Activated CD8-positive, alpha-beta memory T cell treated with anti-CD3 and anti-CD28 coated beads, Interleukin-2, amount 10 ng/mL, durations not matched to agents 7 days and 5 days (primary cell): ENCODE results near the gene SMIM31. TPM values are rescaled to one million over a fixed set of nuclear protein-coding genes. Genes with fewer than 3 reads are reported as not detected.

Experiments used
- ATAC-seq: fragments of 150-1000 bp; cut with Tn5 transposase; one replicate; pipeline ENCODE4 v1.10.0; 2021; ENCODE audit warnings: moderate library complexity
- CTCF ChIA-PET: fragments of 350-600 bp; sonication (Branson Sonifier 250); formaldehyde crosslinking; loops from one replicate; lab custom pipeline; 2021; ENCODE audit warnings: antibody characterized with exemption; lab: Charles Lee
- DNase-seq: peaks from one replicate; pipeline ENCODE4 v3.0.0-alpha.2; 2020
- H3K27ac Mint-ChIP-seq: one replicate; pipeline ENCODE4 v1.8.0; 2021; ENCODE audit warnings: mild to moderate bottlenecking, mixed read lengths
- H3K27me3 Mint-ChIP-seq: one replicate; pipeline ENCODE4 v1.8.0; 2021; ENCODE audit warnings: mixed read lengths
- H3K36me3 Mint-ChIP-seq: one replicate; pipeline ENCODE4 v1.8.0; 2021; ENCODE audit warnings: mild to moderate bottlenecking, mixed read lengths
- H3K4me1 Mint-ChIP-seq: one replicate; pipeline ENCODE4 v1.8.0; 2021; ENCODE audit warnings: mixed read lengths
- H3K4me3 Mint-ChIP-seq: one replicate; pipeline ENCODE4 v1.8.0; 2021; ENCODE audit warnings: mild to moderate bottlenecking, moderate library complexity, mixed read lengths
- H3K9me3 Mint-ChIP-seq: one replicate; pipeline ENCODE4 v1.8.0; 2022; ENCODE audit warnings: low read depth, mixed read lengths
- total RNA-seq, 2 experiments: library from RNA; stranded (reverse); gene quantifications; one replicate each; pipeline ENCODE4 v1.2.3, GENCODE V29; 2021

Gene SMIM31
- total RNA-seq, 2 experiments from 2014 or later: not detected

DNA sequence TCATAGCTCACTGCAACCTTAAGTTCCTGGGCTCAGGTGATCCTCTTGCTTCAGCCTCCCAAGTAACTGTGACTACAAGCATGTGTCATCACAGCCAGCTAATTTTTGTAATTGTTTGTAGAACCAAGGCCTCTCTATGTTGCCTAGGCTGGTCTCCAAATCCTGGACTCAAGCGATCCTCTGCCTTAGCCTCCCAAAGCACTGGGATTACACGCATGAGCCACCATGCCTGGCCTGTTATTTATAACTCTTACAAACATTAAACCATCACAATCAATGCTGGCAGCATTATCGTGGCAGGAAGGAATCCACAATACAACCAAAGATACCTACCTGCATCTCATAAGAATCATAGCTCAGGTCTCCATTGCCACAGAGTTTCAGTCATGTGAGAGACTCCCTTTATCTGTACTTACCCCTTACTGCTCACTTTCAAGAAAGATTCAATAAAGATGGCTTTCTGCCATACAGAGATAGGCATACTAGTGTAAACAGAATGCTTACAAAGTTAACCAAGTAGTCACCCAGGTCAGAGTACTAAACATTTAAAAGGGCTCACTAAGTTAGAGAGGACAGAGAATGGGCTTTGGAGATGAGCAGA lies 48.5 kb downstream of the SMIM31 start:
- no peak for ATAC-seq

DNA sequence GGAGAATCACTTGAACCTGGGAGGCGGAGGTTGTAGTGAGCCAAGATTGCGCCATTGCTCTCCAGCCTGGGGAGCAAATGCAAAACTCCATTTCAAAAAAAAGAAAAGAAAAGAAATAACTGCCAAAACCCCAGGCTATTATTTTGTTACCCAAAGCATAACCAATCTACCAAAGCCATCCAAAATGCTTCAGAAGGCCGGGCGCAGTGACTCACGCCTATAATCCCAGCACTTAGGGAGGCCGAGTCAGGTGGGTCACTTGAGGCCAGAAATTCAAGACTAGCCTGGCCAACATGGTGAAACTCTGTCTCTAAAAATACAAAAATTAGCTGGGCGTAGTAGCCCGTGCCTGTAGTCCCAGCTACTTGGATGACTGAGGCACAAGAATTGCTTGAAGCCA lies 49.8 kb downstream of the SMIM31 start:
- DNase-seq (no peak), ATAC-seq (no peak)
- Mint-ChIP-seq H3K4me3 (no peak overlapping the region), H3K27me3 (peaks cover 4% of the 10 kb centered on the region), H3K4me1 (no peaks in the 10 kb centered on the region), H3K9me3 (no peaks in the 10 kb centered on the region), H3K36me3 (no peaks in the 10 kb centered on the region), H3K27ac (no peak overlapping the region)
- CTCF ChIA-PET: no interaction called here

More for the DNA sequence above, 48.5 kb downstream of the SMIM31 start:
- H3K27me3 Mint-ChIP-seq: peaks cover 4% of the 10 kb centered on the region
- no peak for DNase-seq
- H3K36me3 Mint-ChIP-seq: no peaks in the 10 kb centered on the region
- no peaks in the 10 kb centered on the region for H3K4me1 Mint-ChIP-seq
- no peak overlapping the region for H3K4me3 Mint-ChIP-seq
- no peak overlapping the region for H3K27ac Mint-ChIP-seq
- CTCF ChIA-PET: no interaction called here
- no peaks in the 10 kb centered on the region for H3K9me3 Mint-ChIP-seq

DNA sequence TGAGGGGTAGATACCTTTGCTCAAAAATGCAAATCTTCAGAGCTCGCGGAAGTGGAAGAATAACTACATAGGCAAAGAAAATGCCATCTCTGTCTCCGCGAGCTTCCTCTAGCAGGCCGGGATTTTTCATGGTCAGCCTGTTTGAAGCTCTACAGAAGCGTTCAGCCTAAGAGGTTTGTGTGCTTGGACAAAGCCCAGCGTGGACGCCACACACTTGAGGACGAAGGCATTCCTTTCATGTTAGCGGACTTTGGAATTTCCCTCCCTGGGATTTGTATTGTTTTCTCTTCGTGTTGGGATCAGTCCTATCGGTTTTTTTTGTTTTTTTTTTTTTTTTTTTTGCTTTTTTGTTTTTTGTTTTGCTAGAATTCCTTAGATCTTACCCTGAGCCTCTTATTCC lies 53.7 kb downstream of the SMIM31 start:
- no peak overlapping the region for H3K27ac Mint-ChIP-seq
- H3K27me3 Mint-ChIP-seq: peaks cover 6% of the 10 kb centered on the region
- CTCF ChIA-PET: no interaction called here
- no peak for ATAC-seq
- H3K9me3 Mint-ChIP-seq: no peaks in the 10 kb centered on the region
- no peak overlapping the region for H3K4me3 Mint-ChIP-seq
- no peaks in the 10 kb centered on the region for H3K4me1 Mint-ChIP-seq
- no peaks in the 10 kb centered on the region for H3K36me3 Mint-ChIP-seq
- no peak for DNase-seq

DNA sequence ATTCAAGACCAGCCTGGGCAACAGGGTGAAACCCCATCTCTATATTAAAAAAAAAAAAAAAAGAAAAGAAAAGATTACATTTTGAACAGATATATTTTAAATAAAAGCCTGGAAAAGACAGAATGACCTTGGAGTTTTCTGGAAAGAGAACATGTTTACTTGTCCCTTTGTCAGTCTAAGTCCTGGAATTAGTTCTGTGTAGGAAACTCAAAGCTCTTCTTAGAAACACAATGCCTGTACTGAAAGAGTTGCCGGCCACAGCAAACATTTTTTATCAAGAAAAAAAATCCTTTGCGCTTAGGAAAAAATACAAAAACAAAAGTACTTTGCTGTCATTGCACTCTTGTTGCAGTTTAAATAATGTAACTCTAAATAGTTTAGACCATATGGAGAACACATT lies 59.6 kb downstream of the SMIM31 start:
- no peak for ATAC-seq
- Mint-ChIP-seq H3K9me3 (no peaks in the 10 kb centered on the region), H3K36me3 (no peaks in the 10 kb centered on the region), H3K27ac (no peak overlapping the region), H3K27me3 (peaks cover 2% of the 10 kb centered on the region), H3K4me3 (no peak overlapping the region), H3K4me1 (no peaks in the 10 kb centered on the region)
- DNase-seq: no peak
- CTCF ChIA-PET: no interaction called here

DNA sequence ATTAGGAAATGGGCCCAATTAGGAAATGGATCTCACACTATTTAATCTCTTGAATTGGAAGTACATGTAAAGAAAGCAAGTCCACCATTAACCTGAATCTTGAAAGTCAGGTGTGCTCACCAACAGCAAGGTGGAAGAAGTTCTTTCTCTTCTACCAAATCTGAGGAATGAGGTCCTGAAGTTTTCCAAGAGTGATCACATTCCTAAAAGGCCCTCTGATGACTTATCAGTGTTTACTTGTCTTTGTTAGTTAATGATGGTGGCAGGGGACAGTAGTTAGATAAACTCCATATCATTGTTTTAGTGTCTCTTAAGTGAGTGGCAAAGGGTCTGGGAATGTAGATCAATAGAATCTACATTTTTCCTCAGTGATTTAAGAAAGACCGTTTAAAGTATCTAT lies 61.8 kb downstream of the SMIM31 start:
- H3K4me3 Mint-ChIP-seq: no peak overlapping the region
- H3K9me3 Mint-ChIP-seq: no peaks in the 10 kb centered on the region
- ATAC-seq (no peak), DNase-seq (no peak)
- H3K27me3 Mint-ChIP-seq: no peaks in the 10 kb centered on the region
- H3K4me1 Mint-ChIP-seq: no peaks in the 10 kb centered on the region
- H3K36me3 Mint-ChIP-seq: no peaks in the 10 kb centered on the region
- H3K27ac Mint-ChIP-seq: no peak overlapping the region
- CTCF ChIA-PET: no interaction called here

DNA sequence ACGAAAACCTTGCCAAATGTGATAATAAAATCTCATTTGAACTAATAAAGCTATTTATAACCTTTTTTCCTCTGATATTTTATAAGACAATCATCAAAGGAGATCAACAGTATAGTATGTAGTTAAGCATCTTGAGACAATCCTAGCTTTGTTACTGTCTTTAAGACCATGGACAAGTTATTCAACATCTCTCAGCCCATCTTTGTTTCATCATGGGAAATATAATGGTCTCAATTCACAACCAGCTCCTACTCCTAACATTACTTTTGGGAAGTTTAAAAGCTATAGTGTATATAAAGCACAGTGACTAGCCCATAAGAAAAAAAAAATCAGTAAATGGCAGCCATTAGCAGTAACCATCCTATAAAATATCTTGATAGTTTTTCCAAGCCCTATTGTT lies 65.4 kb downstream of the SMIM31 start:
- CTCF ChIA-PET: no interaction called here
- Mint-ChIP-seq H3K27me3 (peaks cover 4% of the 10 kb centered on the region), H3K36me3 (no peaks in the 10 kb centered on the region), H3K4me1 (no peaks in the 10 kb centered on the region), H3K4me3 (no peak overlapping the region), H3K9me3 (no peaks in the 10 kb centered on the region), H3K27ac (no peak overlapping the region)
- no peak for ATAC-seq
- DNase-seq: no peak

DNA sequence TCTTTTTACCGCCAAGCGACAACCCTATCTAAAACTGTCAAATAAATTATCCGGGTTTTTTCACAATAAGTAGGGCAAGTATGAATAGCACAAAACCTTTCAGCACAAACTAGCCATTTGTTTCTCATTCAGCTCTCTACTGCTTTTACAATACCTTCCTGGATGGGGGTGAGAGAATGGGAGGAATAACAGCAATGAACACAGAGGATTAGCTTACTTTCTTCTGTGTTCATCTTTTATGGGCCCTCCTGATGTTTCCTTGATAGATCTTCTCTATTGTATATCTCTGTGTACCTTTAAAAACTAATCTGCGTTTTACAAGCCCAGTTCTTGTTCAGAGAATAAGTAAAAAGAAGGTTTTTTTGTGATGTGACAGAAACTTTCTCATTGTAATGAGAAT lies 67.8 kb downstream of the SMIM31 start:
- H3K36me3 Mint-ChIP-seq: no peaks in the 10 kb centered on the region
- H3K9me3 Mint-ChIP-seq: no peaks in the 10 kb centered on the region
- H3K4me3 Mint-ChIP-seq: no peak overlapping the region
- no peaks in the 10 kb centered on the region for H3K4me1 Mint-ChIP-seq
- ATAC-seq (no peak), DNase-seq (no peak)
- peaks cover 4% of the 10 kb centered on the region for H3K27me3 Mint-ChIP-seq
- CTCF ChIA-PET: no interaction called here
- no peak overlapping the region for H3K27ac Mint-ChIP-seq

DNA sequence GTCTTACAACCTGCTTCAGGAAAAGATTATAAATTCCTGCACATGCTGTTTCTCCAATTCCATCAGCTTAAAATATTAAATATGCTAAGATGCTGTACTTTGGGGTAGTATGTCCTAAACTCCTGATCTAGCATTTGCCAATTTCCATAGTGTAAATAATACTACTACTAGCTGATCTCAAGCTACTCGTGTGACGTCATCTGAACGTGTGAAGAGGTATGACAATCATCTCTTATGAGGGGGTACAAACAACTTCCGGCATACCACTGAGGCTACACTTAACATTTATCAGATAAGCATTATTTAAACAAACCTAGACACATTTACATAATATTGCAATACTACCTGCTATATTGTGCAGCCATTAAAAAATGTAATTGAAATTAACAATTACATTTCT lies 70.7 kb downstream of the SMIM31 start:
- DNase-seq: no peak
- Mint-ChIP-seq H3K4me3 (no peak overlapping the region), H3K36me3 (no peaks in the 10 kb centered on the region), H3K27me3 (peaks cover 4% of the 10 kb centered on the region), H3K9me3 (no peaks in the 10 kb centered on the region), H3K27ac (no peak overlapping the region), H3K4me1 (no peaks in the 10 kb centered on the region)
- CTCF ChIA-PET: no interaction called here
- no peak for ATAC-seq

DNA sequence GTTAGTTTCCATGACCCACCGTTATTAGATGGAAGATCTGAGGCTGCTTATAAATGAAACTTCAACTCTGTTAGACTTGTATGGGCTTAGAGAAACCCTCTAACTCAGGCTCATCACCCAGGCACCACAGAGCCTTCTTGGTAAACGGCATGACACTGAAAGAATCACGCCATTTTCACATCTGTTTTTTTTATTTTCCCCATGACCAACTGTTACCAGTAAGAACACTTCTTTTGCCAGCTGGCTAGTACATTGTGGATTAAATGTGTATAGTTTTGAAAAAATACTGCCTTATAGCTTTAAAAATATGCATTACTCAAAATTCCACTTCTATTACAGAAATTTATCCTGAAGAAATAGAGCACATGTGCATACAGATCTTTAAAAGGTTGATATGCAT lies 75.0 kb downstream of the SMIM31 start:
- no peak for DNase-seq
- no peaks in the 10 kb centered on the region for H3K9me3 Mint-ChIP-seq
- no peaks in the 10 kb centered on the region for H3K4me1 Mint-ChIP-seq
- no peaks in the 10 kb centered on the region for H3K36me3 Mint-ChIP-seq
- no peak overlapping the region for H3K27ac Mint-ChIP-seq
- H3K4me3 Mint-ChIP-seq: no peak overlapping the region
- no peaks in the 10 kb centered on the region for H3K27me3 Mint-ChIP-seq
- CTCF ChIA-PET: interaction anchor here (0.6 kb wide), 1 partner anchor 210 kb away, joined by 3 read pairs; no protein-coding TSS in a partner anchor
- ATAC-seq: no peak

DNA sequence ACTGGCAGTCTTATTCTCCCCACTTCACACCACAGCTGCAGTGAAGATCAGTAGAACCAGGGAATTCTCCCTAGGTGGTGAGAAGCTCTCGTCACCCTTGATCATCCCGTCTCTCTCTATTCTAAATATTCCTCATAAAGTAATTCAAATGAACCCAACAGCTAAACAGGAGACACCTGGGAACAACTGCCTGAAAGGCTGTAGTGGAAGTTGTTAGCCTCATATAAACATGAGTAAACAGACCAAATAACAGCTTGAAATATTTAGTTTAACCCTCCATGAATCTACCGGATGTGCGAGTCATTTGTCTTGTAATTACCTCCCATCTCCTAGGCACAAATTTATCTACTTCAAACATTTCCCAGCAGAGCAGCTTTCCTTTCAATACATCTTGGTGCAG lies 92.6 kb downstream of the SMIM31 start:
- CTCF ChIA-PET: no interaction called here
- H3K4me1 Mint-ChIP-seq: no peaks in the 10 kb centered on the region

DNA sequence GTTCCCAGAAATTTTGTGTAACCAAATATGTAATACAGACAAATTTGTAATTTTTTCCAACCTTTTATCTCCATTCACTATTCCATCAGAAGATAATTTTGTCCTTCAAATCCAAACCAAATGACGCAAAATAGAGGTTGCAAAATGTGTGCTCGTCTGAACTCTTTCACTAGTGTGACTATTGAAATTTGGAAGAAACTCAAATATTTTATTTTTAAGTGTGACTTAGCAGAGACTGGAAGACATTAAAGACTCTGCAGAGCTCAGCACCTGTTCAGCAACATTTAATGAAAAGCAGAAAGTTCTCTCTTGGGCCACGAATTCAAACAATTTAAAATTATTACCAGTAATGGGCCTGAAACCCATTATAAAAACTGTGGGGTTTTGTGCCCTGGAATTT lies 93.1 kb downstream of the SMIM31 start:
- DNase-seq (no peak), ATAC-seq (no peak)
- no peak overlapping the region for H3K4me3 Mint-ChIP-seq
- no peaks in the 10 kb centered on the region for H3K4me1 Mint-ChIP-seq
- H3K27me3 Mint-ChIP-seq: peaks cover 3% of the 10 kb centered on the region
- H3K27ac Mint-ChIP-seq: no peak overlapping the region
- H3K9me3 Mint-ChIP-seq: no peaks in the 10 kb centered on the region
- CTCF ChIA-PET: no interaction called here
- no peaks in the 10 kb centered on the region for H3K36me3 Mint-ChIP-seq

More for the DNA sequence above, 92.6 kb downstream of the SMIM31 start:
- Mint-ChIP-seq H3K27me3 (peaks cover 3% of the 10 kb centered on the region), H3K27ac (no peak overlapping the region), H3K4me3 (no peak overlapping the region), H3K36me3 (no peaks in the 10 kb centered on the region), H3K9me3 (no peaks in the 10 kb centered on the region)
- DNase-seq: no peak
- no peak for ATAC-seq

DNA sequence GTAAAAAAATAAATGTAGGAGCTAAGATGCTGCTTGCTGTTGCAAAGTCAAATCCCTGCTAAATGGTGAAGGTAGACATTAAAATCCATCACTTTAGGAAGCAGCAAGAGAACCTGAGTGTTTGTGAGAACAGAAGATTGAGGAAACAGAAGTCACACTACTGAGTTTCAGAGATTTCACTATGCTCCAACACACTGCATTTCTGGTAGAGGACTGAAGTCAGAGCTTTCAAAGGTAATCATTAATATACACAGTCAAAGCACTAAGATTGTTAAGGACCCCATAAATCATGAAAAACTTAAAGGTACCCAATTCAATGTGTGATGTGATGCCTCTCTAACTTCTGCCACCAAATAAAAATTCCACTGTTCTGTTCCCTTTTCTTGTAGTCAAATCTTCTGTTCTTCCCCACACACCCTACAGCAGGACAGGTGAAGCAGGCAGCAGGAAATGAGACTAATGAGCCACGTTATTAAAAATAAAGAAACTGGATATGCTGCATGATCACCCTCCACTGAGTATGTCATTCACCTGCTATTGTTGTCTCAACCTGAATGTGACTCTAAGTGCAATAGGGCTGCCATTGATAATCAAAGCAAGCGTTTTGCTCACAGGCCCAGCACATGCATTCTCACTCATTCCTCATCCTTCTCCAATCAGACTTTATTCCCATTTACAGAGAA lies 94.2 kb downstream of the SMIM31 start:
- no peaks in the 10 kb centered on the region for H3K9me3 Mint-ChIP-seq
- CTCF ChIA-PET: no interaction called here
- no peak overlapping the region for H3K27ac Mint-ChIP-seq
- no peak for DNase-seq
- H3K4me1 Mint-ChIP-seq: no peaks in the 10 kb centered on the region
- no peak for ATAC-seq
- peaks cover 3% of the 10 kb centered on the region for H3K27me3 Mint-ChIP-seq
- no peak overlapping the region for H3K4me3 Mint-ChIP-seq
- H3K36me3 Mint-ChIP-seq: no peaks in the 10 kb centered on the region
